Sigmoid colon (tissue), 4 donors: ENCODE data around the gene CCSER1.

Source experiments
- EP300 ChIP-seq, 4 donors: sonication (generic); formaldehyde crosslinking; IDR thresholded peaks; one replicate each; pipeline ENCODE4 v1.6.1; 2017; ENCODE audit warnings: antibody characterized with exemption in 4 of 4
- POLR2A ChIP-seq, 2 donors: fragments of 450-650 bp; IDR thresholded peaks; one replicate each; pipeline ENCODE4 v1.6.1; 2016; ENCODE audit warnings: antibody characterized with exemption in 2 of 2, mild to moderate bottlenecking in 2 of 2, moderate library complexity in 2 of 2
- POLR2AphosphoS5 ChIP-seq, 4 donors: sonication (generic); formaldehyde crosslinking; IDR thresholded peaks; one replicate each; pipeline ENCODE4 v1.6.1; 2017; ENCODE audit warnings: antibody characterized with exemption in 4 of 4
- TF ChIP-seq, protein P1 (sequence below), 4 experiments: fragments of 450-650 bp in 3 of 4; fragments of 200-600 bp in 1 of 4; IDR thresholded peaks; one replicate each; pipeline ENCODE4 v1.5.1; 2016 to 2019; ENCODE audit warnings: antibody characterized with exemption in 4 of 4, mild to moderate bottlenecking in 3 of 4, moderate library complexity in 2 of 4

DNA sequence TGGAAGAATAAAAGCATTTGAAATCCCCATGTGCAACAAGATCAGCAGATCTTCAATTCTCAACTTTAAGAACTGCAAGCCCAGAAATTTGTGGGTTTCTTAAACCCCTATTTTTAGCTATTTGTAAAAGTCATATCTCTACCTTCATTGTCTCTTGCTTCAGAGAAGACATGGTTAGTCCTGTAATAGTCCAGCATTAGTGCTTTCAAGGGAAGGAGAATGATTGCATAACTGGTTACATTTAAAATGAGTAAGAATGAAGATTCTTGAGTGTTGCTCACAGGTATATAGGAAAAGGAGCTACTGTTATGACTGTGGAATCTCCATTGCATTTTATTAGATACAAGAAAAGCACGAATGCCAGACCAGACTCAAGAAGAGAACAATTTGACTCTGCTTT is 84.0 kb downstream of the CCSER1 start:
- TF ChIP-seq EP300 (IDR thresholded peaks at IDR 0.05) (no peak), POLR2AphosphoS5 (IDR thresholded peaks at IDR 0.05) (no peak), POLR2A (IDR thresholded peaks at IDR 0.05) (no peak)
- TF ChIP-seq, protein P1, sequence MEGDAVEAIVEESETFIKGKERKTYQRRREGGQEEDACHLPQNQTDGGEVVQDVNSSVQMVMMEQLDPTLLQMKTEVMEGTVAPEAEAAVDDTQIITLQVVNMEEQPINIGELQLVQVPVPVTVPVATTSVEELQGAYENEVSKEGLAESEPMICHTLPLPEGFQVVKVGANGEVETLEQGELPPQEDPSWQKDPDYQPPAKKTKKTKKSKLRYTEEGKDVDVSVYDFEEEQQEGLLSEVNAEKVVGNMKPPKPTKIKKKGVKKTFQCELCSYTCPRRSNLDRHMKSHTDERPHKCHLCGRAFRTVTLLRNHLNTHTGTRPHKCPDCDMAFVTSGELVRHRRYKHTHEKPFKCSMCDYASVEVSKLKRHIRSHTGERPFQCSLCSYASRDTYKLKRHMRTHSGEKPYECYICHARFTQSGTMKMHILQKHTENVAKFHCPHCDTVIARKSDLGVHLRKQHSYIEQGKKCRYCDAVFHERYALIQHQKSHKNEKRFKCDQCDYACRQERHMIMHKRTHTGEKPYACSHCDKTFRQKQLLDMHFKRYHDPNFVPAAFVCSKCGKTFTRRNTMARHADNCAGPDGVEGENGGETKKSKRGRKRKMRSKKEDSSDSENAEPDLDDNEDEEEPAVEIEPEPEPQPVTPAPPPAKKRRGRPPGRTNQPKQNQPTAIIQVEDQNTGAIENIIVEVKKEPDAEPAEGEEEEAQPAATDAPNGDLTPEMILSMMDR (IDR thresholded peaks at IDR 0.05): no peak
